ENCODE data around the gene RSRC1.

DNA sequence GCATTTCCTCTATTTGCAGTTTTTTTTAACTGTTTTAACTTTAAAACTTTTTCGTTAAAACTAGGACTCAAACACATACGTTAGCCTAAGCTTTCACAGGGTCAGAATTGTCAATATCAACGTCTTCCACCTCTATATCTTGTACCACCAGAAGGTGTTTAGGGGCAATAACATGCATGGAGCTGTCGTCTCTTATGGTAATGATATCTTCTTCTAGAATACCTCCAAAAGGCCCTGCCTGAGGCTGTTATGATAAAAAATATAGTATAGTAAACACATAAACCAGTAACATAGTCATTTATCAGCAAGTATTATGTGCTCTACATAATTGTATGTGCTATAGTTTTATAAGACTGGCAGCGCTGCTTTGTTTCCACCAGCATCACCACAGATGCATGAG, 384.8 kb downstream of the RSRC1 start:
- TF ChIP-seq, protein P1, sequence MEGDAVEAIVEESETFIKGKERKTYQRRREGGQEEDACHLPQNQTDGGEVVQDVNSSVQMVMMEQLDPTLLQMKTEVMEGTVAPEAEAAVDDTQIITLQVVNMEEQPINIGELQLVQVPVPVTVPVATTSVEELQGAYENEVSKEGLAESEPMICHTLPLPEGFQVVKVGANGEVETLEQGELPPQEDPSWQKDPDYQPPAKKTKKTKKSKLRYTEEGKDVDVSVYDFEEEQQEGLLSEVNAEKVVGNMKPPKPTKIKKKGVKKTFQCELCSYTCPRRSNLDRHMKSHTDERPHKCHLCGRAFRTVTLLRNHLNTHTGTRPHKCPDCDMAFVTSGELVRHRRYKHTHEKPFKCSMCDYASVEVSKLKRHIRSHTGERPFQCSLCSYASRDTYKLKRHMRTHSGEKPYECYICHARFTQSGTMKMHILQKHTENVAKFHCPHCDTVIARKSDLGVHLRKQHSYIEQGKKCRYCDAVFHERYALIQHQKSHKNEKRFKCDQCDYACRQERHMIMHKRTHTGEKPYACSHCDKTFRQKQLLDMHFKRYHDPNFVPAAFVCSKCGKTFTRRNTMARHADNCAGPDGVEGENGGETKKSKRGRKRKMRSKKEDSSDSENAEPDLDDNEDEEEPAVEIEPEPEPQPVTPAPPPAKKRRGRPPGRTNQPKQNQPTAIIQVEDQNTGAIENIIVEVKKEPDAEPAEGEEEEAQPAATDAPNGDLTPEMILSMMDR (IDR thresholded peaks at IDR 0.05; ENCODE audit: low read depth, low read length, poor library complexity, severe bottlenecking): no peak
- TF ChIP-seq EZH2phosphoT487 (IDR thresholded peaks at IDR 0.05; ENCODE audit: borderline replicate concordance, low read length): no peak

All from DOHH2 (cell line).